Epithelial cell of prostate (primary cell): ENCODE results near the gene TUBA3C.
"Not testable (repeated sequence)": the region's sequence is repeated elsewhere in the genome, so short reads cannot be mapped to it uniquely, and the experiment has no call there.

ENCODE experiments used
- DNase-seq: peaks from one replicate; pipeline ENCODE4 v3.0.0-alpha.2; 2011; ENCODE audit warnings: low read depth, low spot score
- H3K27ac ChIP-seq: fragments of 450-650 bp; 2 replicates; pipeline ENCODE4 v1.5.1; 2017; ENCODE audit warnings: mild to moderate bottlenecking

Gene TUBA3C

DNA sequence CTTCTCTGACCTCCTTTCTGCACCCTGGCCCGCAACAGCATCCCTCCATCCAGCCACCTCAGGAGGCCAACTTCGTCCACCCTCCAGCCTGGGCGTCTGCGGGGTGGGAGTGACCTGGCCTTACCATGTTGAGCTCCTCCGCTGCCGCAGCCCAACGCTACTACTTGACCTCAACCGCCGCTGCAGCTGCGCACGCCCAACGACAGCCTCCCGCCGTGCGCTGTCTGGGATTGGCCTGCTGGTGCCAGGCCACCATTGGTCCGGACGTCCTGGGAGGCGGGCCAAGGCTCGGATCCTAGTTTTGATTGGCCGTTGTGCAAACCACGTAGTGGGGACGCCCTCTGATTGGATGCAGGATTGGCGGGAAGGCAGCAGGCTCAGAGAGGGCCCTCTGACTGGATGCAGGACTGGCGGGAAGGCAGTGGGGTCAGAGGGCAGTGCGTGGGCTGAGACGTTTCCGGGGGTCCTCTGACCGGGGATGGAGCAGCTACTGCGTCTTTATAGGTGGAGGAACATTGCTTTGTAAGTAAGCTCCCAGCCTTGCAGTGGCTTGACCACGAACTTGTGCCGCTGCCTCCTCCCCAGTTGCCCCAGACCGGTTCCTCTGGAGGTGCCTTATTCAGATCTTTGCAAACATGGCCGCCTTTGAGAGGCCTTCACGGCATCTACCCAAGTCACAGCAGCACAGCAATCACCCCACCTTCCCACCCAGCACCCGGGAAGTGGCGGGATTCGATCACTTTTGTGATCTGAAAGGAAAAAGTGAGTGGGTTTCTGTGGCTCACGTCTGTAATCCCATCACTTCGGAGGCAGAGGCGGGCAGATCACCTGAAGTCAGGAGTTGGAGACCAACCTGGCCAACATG lies at the start of gene TUBA3C:
TSS of gene TUBA3C (minus strand) at position 204 of the 865 bp plus-strand sequence. CDS start at position 127, 77 bp downstream.
- no peak for DNase-seq
- H3K27ac ChIP-seq = no peak within 1 kb of the TSS

GRCh38 chr13:19207413-19207812 lies 25.8 kb upstream of the TUBA3C start:
- H3K27ac ChIP-seq, DNase-seq: not testable (repeated sequence)

- H3K27ac ChIP-seq, DNase-seq: not testable (repeated sequence)
Measured at GRCh38 chr13:19192622-19193021, 11.0 kb upstream of the TUBA3C start.

DNA sequence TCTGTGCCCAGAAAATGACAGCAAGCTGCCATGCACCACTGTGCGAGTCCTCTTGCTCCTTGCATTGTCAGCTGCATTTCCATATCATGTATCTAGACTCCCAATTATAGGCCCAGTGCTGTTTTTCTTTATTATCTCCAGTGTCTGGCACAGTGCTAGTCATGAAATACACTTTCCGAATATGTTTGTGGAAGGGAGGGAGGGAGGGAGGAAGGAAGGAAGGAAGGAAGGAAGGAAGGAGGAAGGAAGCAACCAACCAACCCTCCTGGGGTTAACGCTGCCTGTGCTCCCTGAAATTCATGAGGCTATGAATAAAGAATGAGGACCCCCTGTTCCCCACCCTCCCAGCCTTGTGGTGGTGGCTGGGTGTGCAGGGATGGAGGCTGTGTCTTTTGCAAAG lies 8.3 kb upstream of the TUBA3C start:
- DNase-seq = not testable (repeated sequence)

GRCh38 chr13:19189368-19189767 lies 7.7 kb upstream of the TUBA3C start:
- not testable (repeated sequence) for DNase-seq, H3K27ac ChIP-seq

More for the DNA sequence above, 8.3 kb upstream of the TUBA3C start:
- H3K27ac ChIP-seq = not testable (repeated sequence)

DNA sequence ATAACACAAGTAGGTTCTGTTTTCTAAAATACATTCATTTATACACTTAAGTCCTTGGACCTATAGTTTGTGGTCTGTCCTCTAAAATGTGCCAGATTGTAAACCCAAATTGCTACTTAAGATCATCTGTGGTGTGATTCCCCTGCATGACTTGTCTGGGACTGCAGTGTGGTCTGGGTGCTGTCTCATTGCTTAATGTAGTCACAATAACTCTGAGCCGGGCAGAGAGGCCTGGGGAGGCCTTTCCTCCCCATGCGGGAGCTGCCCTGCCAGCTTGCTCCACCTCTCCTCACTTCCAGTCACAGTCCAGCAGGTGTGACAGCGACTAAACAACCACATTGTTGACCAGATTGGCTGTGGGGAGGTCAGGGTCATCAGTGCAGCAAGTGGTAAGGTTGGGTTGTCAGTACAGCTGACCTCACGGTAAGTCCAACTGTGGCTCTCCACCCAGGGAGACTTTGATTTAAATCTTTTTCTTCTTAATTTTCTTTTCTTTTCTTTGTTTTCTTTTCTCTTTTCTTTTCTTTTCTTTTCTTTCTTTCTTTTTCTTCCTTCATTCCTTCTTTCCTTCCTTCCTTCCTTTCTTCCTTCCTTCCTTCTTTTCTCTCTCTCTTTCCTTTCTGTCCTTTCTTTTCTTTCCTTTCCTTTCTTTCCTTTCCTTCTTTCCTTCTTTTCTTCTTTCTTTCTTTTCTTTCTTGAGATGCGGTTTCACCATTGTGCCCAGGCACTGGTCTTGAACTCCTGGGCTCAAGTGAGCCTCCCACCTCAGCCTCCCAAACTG lies 4.4 kb upstream of the TUBA3C start:
- H3K27ac ChIP-seq = no peak overlapping the region
- DNase-seq = no peak

GRCh38 chr13:19185086-19185864 lies 3.7 kb upstream of the TUBA3C start:
- DNase-seq = no peak
- no peak overlapping the region for H3K27ac ChIP-seq

GRCh38 chr13:19184176-19184575 lies 2.6 kb upstream of the TUBA3C start:
- H3K27ac ChIP-seq = no peak overlapping the region
- DNase-seq = no peak

DNA sequence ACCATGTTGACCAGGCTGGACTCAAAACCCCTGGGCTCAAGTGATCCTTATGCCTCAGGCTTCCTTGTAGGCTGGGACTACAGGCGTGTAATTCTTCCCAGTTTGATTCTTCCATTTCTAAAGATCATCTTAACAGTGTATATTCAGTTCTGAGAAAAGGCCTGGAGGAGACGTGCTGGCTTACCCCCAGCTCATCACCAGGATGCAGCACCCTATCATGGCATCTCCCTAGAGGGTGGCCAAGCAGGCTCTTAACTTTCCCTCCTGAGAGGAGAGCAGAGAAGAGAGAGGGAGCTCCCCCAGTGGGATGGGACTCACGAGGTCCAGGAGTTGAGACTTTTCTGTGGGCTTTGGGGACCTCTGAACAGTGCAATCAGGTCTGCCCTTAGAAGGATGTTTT lies 2.1 kb upstream of the TUBA3C start:
- DNase-seq = no peak
- H3K27ac ChIP-seq = no peak overlapping the region

DNA sequence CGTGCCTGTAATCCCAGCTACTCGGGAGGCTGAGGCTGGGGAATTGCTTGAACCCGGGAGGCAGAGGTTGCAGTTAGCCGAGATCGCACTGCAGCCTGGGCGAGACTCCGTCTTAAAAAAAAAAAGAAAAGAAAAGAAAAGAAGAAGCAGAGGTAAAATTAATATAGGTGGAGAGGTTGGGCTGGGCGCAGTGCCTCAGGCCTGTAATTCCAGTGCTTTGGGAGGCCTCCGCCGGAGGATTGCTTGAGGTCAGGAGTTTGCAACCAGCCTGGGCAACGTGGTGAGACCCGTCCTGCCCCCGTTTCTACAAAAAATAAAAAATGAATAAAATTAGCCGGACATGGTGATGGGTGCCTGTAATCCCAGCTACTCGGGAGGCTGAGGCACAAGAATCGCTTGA lies 912 bp upstream of the TUBA3C start:
- no peak overlapping the region for H3K27ac ChIP-seq
- DNase-seq = no peak

- no peak overlapping the region for H3K27ac ChIP-seq
- DNase-seq = no peak
Measured at GRCh38 chr13:19181021-19181620, 503 bp downstream of the TUBA3C start.

- H3K27ac ChIP-seq = no peak overlapping the region
- no peak for DNase-seq
Measured at GRCh38 chr13:19179916-19180315, 1.7 kb downstream of the TUBA3C start.

DNA sequence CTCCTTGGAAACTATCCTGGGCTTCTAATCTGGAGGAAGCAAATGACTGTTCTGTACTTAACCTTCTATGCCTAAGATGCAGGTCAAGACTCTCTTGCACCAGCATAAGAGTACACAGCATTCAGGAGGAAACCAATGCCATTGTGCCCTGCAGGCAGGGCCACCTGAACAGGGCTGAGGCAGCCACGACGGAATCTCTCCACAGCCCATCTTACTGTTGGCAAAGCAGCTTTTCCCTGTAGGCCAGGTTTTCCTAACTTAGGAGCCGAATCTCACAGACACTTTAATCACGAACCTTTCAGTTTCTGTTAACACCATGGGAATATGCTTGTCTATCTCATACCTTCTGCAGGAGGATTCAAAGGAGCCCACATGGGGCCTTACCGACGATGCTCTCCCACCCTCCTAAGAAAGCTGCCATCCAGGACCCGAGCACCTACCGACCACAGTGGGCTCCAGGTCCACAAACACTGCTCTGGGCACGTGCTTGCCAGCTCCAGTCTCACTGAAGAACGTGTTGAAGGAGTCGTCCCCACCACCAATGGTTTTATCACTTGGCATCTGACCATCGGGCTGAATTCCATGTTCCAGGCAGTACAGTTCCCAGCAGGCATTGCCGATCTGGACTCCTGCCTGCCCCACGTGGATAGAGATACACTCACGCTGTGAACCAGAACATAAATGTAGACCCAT lies 2.6 kb downstream of the TUBA3C start:
- no peak for DNase-seq

GRCh38 chr13:19176981-19177776 lies 4.4 kb downstream of the TUBA3C start:
- H3K27ac ChIP-seq, DNase-seq: not testable (repeated sequence)

More for the DNA sequence above, 2.6 kb downstream of the TUBA3C start:
- H3K27ac ChIP-seq = no peak overlapping the region

DNA sequence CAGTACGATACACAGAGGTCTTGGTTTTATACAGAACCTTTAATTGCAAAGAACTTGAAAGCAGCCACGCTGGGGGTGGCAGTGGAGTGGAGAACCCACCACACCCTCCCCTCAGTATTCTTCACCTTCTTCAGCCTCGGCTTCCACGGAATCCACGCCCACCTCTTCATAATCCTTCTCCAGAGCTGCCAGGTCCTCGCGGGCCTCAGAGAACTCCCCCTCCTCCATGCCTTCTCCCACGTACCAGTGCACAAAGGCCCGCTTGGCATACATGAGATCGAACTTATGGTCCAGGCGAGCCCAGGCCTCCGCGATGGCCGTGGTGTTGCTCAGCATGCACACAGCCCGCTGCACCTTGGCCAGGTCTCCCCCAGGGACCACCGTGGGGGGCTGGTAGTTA lies 7.9 kb downstream of the TUBA3C start:
- no peak overlapping the region for H3K27ac ChIP-seq
- DNase-seq = no peak

GRCh38 chr13:19172647-19173030 lies 9.0 kb downstream of the TUBA3C start:
- no peak for DNase-seq
- H3K27ac ChIP-seq = no peak overlapping the region

GRCh38 chr13:19172007-19172646 lies 9.5 kb downstream of the TUBA3C start:
- DNase-seq = no peak
- no peak overlapping the region for H3K27ac ChIP-seq

GRCh38 chr13:19171563-19171962 lies 10.1 kb downstream of the TUBA3C start:
- no peak for DNase-seq
- H3K27ac ChIP-seq = no peak overlapping the region
